Stimulated activated CD4-positive, alpha-beta T cell treated with anti-CD3 and anti-CD28 coated beads, Interleukin-2, amount 100 ng/mL, for 4 hours (primary cell): ENCODE data around the gene MAP4K2.
A peak's percentile ranks its signal among the peaks of the same experiment; 100 is the strongest.

Experiments used
- DNase-seq: peaks from one replicate; pipeline ENCODE4 v3.0.0-alpha.2; 2020; ENCODE audit warnings: low read depth

Gene MAP4K2

GRCh38 chr11:64754124-64754918, 48.7 kb downstream of the MAP4K2 start:
- no peak for DNase-seq

- no peak for DNase-seq
Measured at GRCh38 chr11:64753380-64754123, 49.5 kb downstream of the MAP4K2 start.

- no peak for DNase-seq
Measured at GRCh38 chr11:64753019-64753379, 50.0 kb downstream of the MAP4K2 start.

GRCh38 chr11:64752175-64752970, 50.6 kb downstream of the MAP4K2 start:
- no peak for DNase-seq

- DNase-seq: no peak
Measured at GRCh38 chr11:64751580-64751979, 51.4 kb downstream of the MAP4K2 start.

GRCh38 chr11:64751136-64751535, 51.9 kb downstream of the MAP4K2 start:
- no peak for DNase-seq

- no peak for DNase-seq
Measured at GRCh38 chr11:64750361-64751054, 52.5 kb downstream of the MAP4K2 start.

GRCh38 chr11:64747961-64748665, 54.9 kb downstream of the MAP4K2 start:
- no peak for DNase-seq

GRCh38 chr11:64746486-64746885, 56.5 kb downstream of the MAP4K2 start:
- DNase-seq: no peak

- DNase-seq: peak; percentile 59
Measured at GRCh38 chr11:64745521-64746328, 57.3 kb downstream of the MAP4K2 start.

- peak; percentile 54 for DNase-seq
Measured at GRCh38 chr11:64745189-64745520, 57.9 kb downstream of the MAP4K2 start.

- DNase-seq: no peak
Measured at GRCh38 chr11:64744544-64745188, 58.3 kb downstream of the MAP4K2 start.

- DNase-seq: peak; percentile 66
Measured at GRCh38 chr11:64743591-64744543, 59.1 kb downstream of the MAP4K2 start, which contains the start of gene RASGRP2. Gene RASGRP2, minus strand, starts transcription at chr11:64744142. Its CDS starts 1,276 bp downstream, at chr11:64742866.

GRCh38 chr11:64742889-64743590, 60.0 kb downstream of the MAP4K2 start:
- DNase-seq: peak; percentile 52

- DNase-seq: no peak
Measured at GRCh38 chr11:64742087-64742888, 60.7 kb downstream of the MAP4K2 start.

GRCh38 chr11:64741375-64742086, 61.5 kb downstream of the MAP4K2 start:
- no peak for DNase-seq

GRCh38 chr11:64739871-64740270, 63.1 kb downstream of the MAP4K2 start:
- no peak for DNase-seq
